H1 (cell line): Measurements from ENCODE around the gene KRTAP10-3.
"Not testable (repeated sequence)": the region's sequence is repeated elsewhere in the genome, so short reads cannot be mapped to it uniquely, and the experiment has no call there.

Experiments used
- ATF3 ChIP-seq: IDR thresholded peaks from 2 replicates; pipeline ENCODE4 v1.6.1; 2011; ENCODE audit warnings: low read depth, mild to moderate bottlenecking, low read length; ENCODE audit not compliant: insufficient read depth
- EGR1 ChIP-seq: IDR thresholded peaks from 2 replicates; pipeline ENCODE4 v1.6.1; 2011; ENCODE audit warnings: low read depth, low read length, borderline replicate concordance
- KDM1A ChIP-seq: fragments of 200-600, 300-600 bp; sonication (generic); IDR thresholded peaks from 2 replicates; pipeline ENCODE4 v1.7.1; 2016; ENCODE audit warnings: mild to moderate bottlenecking, low read length, borderline replicate concordance
- MAFK ChIP-seq: IDR thresholded peaks from 2 replicates; pipeline ENCODE4 v1.6.1; 2012; ENCODE audit warnings: low read depth, mild to moderate bottlenecking, improper control_type of control experiment, low read length
- POLR2A ChIP-seq, 2 experiments: IDR thresholded peaks; 1 replicate in 1 of 2; 2 replicates in 1 of 2; pipeline ENCODE4 v1.6.1; 2011; ENCODE audit warnings: low read depth in 2 of 2, low read length in 2 of 2, mild to moderate bottlenecking in 2 of 2; ENCODE audit errors: control extremely low read depth in 1 of 2

- TF ChIP-seq ATF3; POLR2A (IDR thresholded peaks at IDR 0.05; ENCODE audit: control extremely low read depth in 1 of 2, low read depth in 2 of 2, low read length in 2 of 2); MAFK; EGR1; KDM1A: not testable (repeated sequence)
Measured at GRCh38 chr21:44591801-44592130, 33.2 kb upstream of the KRTAP10-3 start.
